GM12878 (cell line): ENCODE data around the gene CHRM4. TPM values are rescaled to one million over a fixed set of nuclear protein-coding genes. Genes with fewer than 3 reads are reported as not detected.

Experiments used
- ATAC-seq: fragments of 200-7000 bp; cut with Tn5 transposase; 3 replicates; pipeline ENCODE4 v1.9.1; 2020; ENCODE audit warnings: mild to moderate bottlenecking, moderate library complexity
- BruUV-seq: library from RNA; stranded (reverse); fragments of 400-500 nt; replicated peaks from 2 replicates; lab custom pipeline; 2021; lab: Mats Ljungman, UMichigan
- CTCF ChIA-PET: fragments of 300-600 bp; sonication (Branson Sonifier 250); formaldehyde crosslinking; extraction: SDS; loops from one replicate; lab custom pipeline; 2021; ENCODE audit warnings: inconsistent platforms; lab: Yijun Ruan, JAX
- POLR2A ChIA-PET: fragments of 350-600 bp; formaldehyde crosslinking; extraction: SDS; loops from one replicate; lab custom pipeline; 2021; ENCODE audit warnings: inconsistent platforms; lab: Charles Lee
- RAD21 ChIA-PET: fragments of 300-600 bp; sonication (Branson Sonifier 250); formaldehyde crosslinking; loops from one replicate; lab custom pipeline; 2023; ENCODE audit warnings: antibody characterized with exemption; ENCODE audit not compliant: unreplicated experiment; lab: Charles Lee
- SMC1A ChIA-PET: fragments of 300-600 bp; sonication (Branson Sonifier 250); formaldehyde crosslinking; loops from one replicate; lab custom pipeline; 2023; ENCODE audit not compliant: unreplicated experiment, uncharacterized antibody; lab: Charles Lee
- DNase-seq: peaks from one replicate; pipeline ENCODE4 v3.0.0-alpha.2; 2011; ENCODE audit warnings: low read depth, low spot score
- FAIRE-seq: peaks from 3 replicates; lab custom pipeline; 2011; peaks lifted over from hg19 to GRCh38; lab: Jason Lieb, UNC
- H2AFZ ChIP-seq: 2 replicates; pipeline ENCODE4 v1.6.0; 2011; ENCODE audit warnings: low read depth, low read length, control low read depth; ENCODE audit not compliant: control insufficient read depth
- H3K27ac ChIP-seq: 2 replicates; pipeline ENCODE4 v1.5.1; 2011; ENCODE audit warnings: control low read depth; ENCODE audit not compliant: control insufficient read depth, insufficient read depth
- H3K27me3 ChIP-seq, 2 experiments: replicated peaks in 1 of 2; 2 replicates each; pipeline versions ENCODE4 v1.6.0 to v1.6.1; 2011; ENCODE audit warnings: low read length in 1 of 2; ENCODE audit not compliant: control insufficient read depth in 2 of 2, insufficient read depth in 2 of 2
- H3K36me3 ChIP-seq, 2 experiments: 2 replicates each; pipeline ENCODE4 v1.5.1; 2011; ENCODE audit warnings: low read length in 1 of 2; ENCODE audit not compliant: control insufficient read depth in 2 of 2, insufficient read depth in 2 of 2
- H3K4me1 ChIP-seq: 2 replicates; pipeline ENCODE4 v1.6.1; 2011; ENCODE audit warnings: mild to moderate bottlenecking, low read length, moderate library complexity, mixed read lengths; ENCODE audit not compliant: control insufficient read depth, insufficient read depth
- H3K4me2 ChIP-seq: 2 replicates; pipeline ENCODE4 v1.6.0; 2011; ENCODE audit warnings: control low read depth; ENCODE audit not compliant: control insufficient read depth, insufficient read depth
- H3K4me3 ChIP-seq: fragments of 200-600 bp; sonication (generic); 2 replicates; pipeline ENCODE4 v1.5.1; 2016
- H3K79me2 ChIP-seq: 2 replicates; pipeline ENCODE4 v1.6.0; 2011; ENCODE audit warnings: low read length; ENCODE audit not compliant: control insufficient read depth, insufficient read depth
- H3K9ac ChIP-seq: 2 replicates; pipeline ENCODE4 v1.8.0; 2011; ENCODE audit warnings: low read length, control low read depth, mixed read lengths; ENCODE audit not compliant: control insufficient read depth, insufficient read depth
- H3K9me3 ChIP-seq: replicated peaks from 3 replicates; pipeline ENCODE4 v1.5.1; 2011; ENCODE audit warnings: mild to moderate bottlenecking, low read length; ENCODE audit not compliant: control insufficient read depth, insufficient read depth
- H4K20me1 ChIP-seq: 2 replicates; pipeline ENCODE4 v1.6.0; 2011; ENCODE audit not compliant: control insufficient read depth, insufficient read depth
- BCL11A ChIP-seq: IDR thresholded peaks from 2 replicates; pipeline ENCODE4 v1.6.1; 2011; ENCODE audit warnings: low read depth, low read length
- BCLAF1 ChIP-seq: fragments of 450-650 bp; IDR thresholded peaks from 2 replicates; pipeline ENCODE4 v1.6.1; 2017; ENCODE audit warnings: antibody characterized with exemption, mild to moderate bottlenecking, moderate library complexity
- CHD4 ChIP-seq: fragments of 200-600 bp; sonication (generic); IDR thresholded peaks from 2 replicates; pipeline ENCODE4 v1.6.1; 2016; ENCODE audit warnings: mild to moderate bottlenecking
- MEF2A ChIP-seq: IDR thresholded peaks from 2 replicates; pipeline ENCODE4 v1.6.1; 2011; ENCODE audit warnings: low read depth, mild to moderate bottlenecking, low read length, moderate library complexity; ENCODE audit not compliant: insufficient read depth
- MEF2B ChIP-seq: fragments of 450-650 bp; IDR thresholded peaks from 2 replicates; pipeline ENCODE4 v1.6.1; 2018; ENCODE audit warnings: mild to moderate bottlenecking, moderate library complexity; ENCODE audit not compliant: partially characterized antibody, poor library complexity, severe bottlenecking
- NFYB ChIP-seq: IDR thresholded peaks from 2 replicates; pipeline ENCODE4 v1.6.1; 2011; ENCODE audit warnings: low read depth, mild to moderate bottlenecking, low read length, improper control_type of control experiment, moderate library complexity; ENCODE audit not compliant: insufficient read depth
- NKRF ChIP-seq: fragments of 450-650 bp; conservative IDR thresholded peaks from 2 replicates; pipeline ENCODE4 v1.6.1; 2017; ENCODE audit warnings: mild to moderate bottlenecking, moderate library complexity
- NR2F1 ChIP-seq: fragments of 450-650 bp; conservative IDR thresholded peaks from 2 replicates; pipeline ENCODE4 v1.6.1; 2017; ENCODE audit warnings: mild to moderate bottlenecking
- PAX8 ChIP-seq: fragments of 450-650 bp; IDR thresholded peaks from 2 replicates; pipeline ENCODE4 v1.6.1; 2017; ENCODE audit warnings: mild to moderate bottlenecking, moderate library complexity
- RCOR1 ChIP-seq: conservative IDR thresholded peaks from 2 replicates; pipeline ENCODE4 v1.6.1; 2012; ENCODE audit warnings: low read depth, low read length, improper control_type of control experiment
- RELA ChIP-seq: fragments of 450-650 bp; IDR thresholded peaks from 2 replicates; pipeline ENCODE4 v1.8.0; 2014; ENCODE audit warnings: borderline replicate concordance; ENCODE audit not compliant: partially characterized antibody
- REST ChIP-seq: IDR thresholded peaks from 2 replicates; pipeline ENCODE4 v1.6.1; 2012; ENCODE audit warnings: mild to moderate bottlenecking, low read depth, low read length
- SRF ChIP-seq, 2 experiments: IDR thresholded peaks; 2 replicates each; pipeline ENCODE4 v1.6.1; 2011; ENCODE audit warnings: low read depth in 2 of 2, low read length in 2 of 2, mild to moderate bottlenecking in 1 of 2, moderate library complexity in 1 of 2
- WRNIP1 ChIP-seq: IDR thresholded peaks from 2 replicates; pipeline ENCODE4 v1.6.1; 2011; ENCODE audit warnings: low read depth, low read length, improper control_type of control experiment, borderline replicate concordance
- ZBED1 ChIP-seq: IDR thresholded peaks from 2 replicates; pipeline ENCODE4 v1.6.1; 2016; ENCODE audit warnings: borderline replicate concordance
- WGBS: methylation state at CpG from one replicate; pipeline ENCODE4 v1.1.6; 2016; ENCODE audit warnings: low lambda C conversion rate; ENCODE audit not compliant: insufficient replicate concordance, insufficient coverage; ENCODE audit errors: missing lambda C conversion rate; 5-methylcytosine and 5-hydroxymethylcytosine counted together
- in situ Hi-C: fragments of 300-500 bp; cut with MboI; formaldehyde crosslinking; loops from 9 replicates; pipeline ENCODE4 v1.14.3; 2018; ENCODE audit warnings: mixed read lengths
- intact Hi-C: fragments of 100-400 bp; cut with micrococcal nuclease; formaldehyde crosslinking; loops from one replicate; pipeline ENCODE4 v1.14.2; 2022; ENCODE audit not compliant: unreplicated experiment
- polyA plus RNA-seq, 11 experiments: library from polyadenylated mRNA; depleted of rRNA in 4 of 11; unstranded in 6 of 11; stranded (reverse) in 5 of 11; fragments of >200 nt; fragmentation: Nextera tagmentation in 4 of 11; fragmentation: Illumina TruSeq in 1 of 11; extraction: Ambion mirVana in 4 of 11; extraction: Trizol in 1 of 11; gene quantifications; 1 replicate in 1 of 11; 2 replicates in 10 of 11; pipeline versions ENCODE4 v1.2.1 to v1.2.3, GENCODE V29; 2011 to 2016; ENCODE audit warnings: inconsistent platforms in 2 of 11, missing spikeins in 2 of 11, low read depth in 1 of 11
- total RNA-seq, 4 experiments: library from RNA; depleted of rRNA in 3 of 4; stranded (reverse); fragments of >200 nt in 3 of 4; fragmentation: Illumina TruSeq in 1 of 4; extraction: Trizol in 1 of 4; gene quantifications; 2 replicates each; pipeline versions ENCODE4 v1.2.1 to v1.2.3, GENCODE V29; 2013 to 2021

The CHRM4 gene
- total and polyA plus RNA-seq, 10 of the 15 experiments (the other 5 are each of a cell fraction or from before 2014, with no cell fraction given), result 0.12 to 0.23 (median 0.13) TPM; not detected in 7

- in situ Hi-C loops, result no loop called here
- Histone ChIP-seq H3K4me2 (no peak overlapping the region), H4K20me1 (no peaks in the 10 kb centered on the region), H3K4me1 (peaks cover 24% of the 10 kb centered on the region), H3K27ac (no peak overlapping the region), H3K27me3 (no peaks in the 10 kb centered on the region), H3K79me2 (peaks cover 41% of the 10 kb centered on the region), H2AFZ (no peak overlapping the region), H3K9ac (no peak overlapping the region), H3K4me3 (no peak overlapping the region), H3K9me3 (no peaks in the 10 kb centered on the region), H3K36me3 (peaks cover 0 to under 1% of the 10 kb centered on the region in 2 experiments; a peak in 1 of 4 replicates)
- intact Hi-C loops, result no loop called here
- WGBS, result 92% methylated on average over 11 of the region's 11 CpGs
- CTCF ChIA-PET, result interaction anchor here (1.3 to 19.9 kb wide), 2 partner anchors 8 to 9 kb away, joined by 3 to 423 read pairs; no protein-coding TSS in a partner anchor
- DNase-seq, result no peak
- FAIRE-seq, result no peak
- no peak for ATAC-seq
- RAD21 ChIA-PET, result interaction anchor here (0.5 to 1.1 kb wide), 2 partner anchors 10 to 537 kb away, joined by 3 to 4 read pairs; partner anchors contain the start of gene DGKZ
- SMC1A ChIA-PET, result interaction anchor here (6.0 kb wide), 1 partner anchor 7 kb away, joined by 70 read pairs; no protein-coding TSS in a partner anchor
- POLR2A ChIA-PET, result interaction anchor here (3.1 kb wide), 1 partner anchor 9 kb away, joined by 8 read pairs; no protein-coding TSS in a partner anchor
- BruUV-seq, result no TSS peak
- TF ChIP-seq ZBED1 (no peak), PAX8 (no peak), BCL11A (no peak), RCOR1 (no peak), NKRF (no peak), WRNIP1 (no peak), RELA (no peak), NFYB (no peak), CHD4 (no peak), NR2F1 (no peak), BCLAF1 (no peak), MEF2B (no peak), REST (no peak), MEF2A (no peak), SRF (IDR thresholded peaks at IDR 0.05; ENCODE audit: low read depth in 2 of 2, low read length in 2 of 2) (no peak)
These were observed 34.1 kb downstream of the CHRM4 start for GRCh38 chr11:46357483-46357936.
